ENCODE measurements around the gene KAT6B. TPM values are rescaled to one million over a fixed set of nuclear protein-coding genes. Genes with fewer than 3 reads are reported as not detected.

The KAT6B gene
- total and polyA plus RNA-seq, 2 experiments from 2014 or later: 7.7 to 12.4 TPM

GRCh38 chr10:74993649-74994048 is 167.2 kb downstream of the KAT6B start:
- Histone ChIP-seq H3K27ac (no peak overlapping the region), H2AFZ (no peak overlapping the region), H3K27me3 (replicated peaks; ENCODE audit: insufficient read depth) (no peaks in the 10 kb centered on the region), H3F3A (ENCODE audit: insufficient read depth) (peaks cover 2% of the 10 kb centered on the region; the same call in 1 of the 2 replicates), H3K4me3 (no peak overlapping the region), H3K4me1 (ENCODE audit: insufficient read depth) (peaks cover 10% of the 10 kb centered on the region), H3K9me3 (ENCODE audit: low read depth) (no peaks in the 10 kb centered on the region), H3K9me2 (ENCODE audit: insufficient read depth) (no peaks in the 10 kb centered on the region), H3K36me3 (ENCODE audit: low read depth) (no peaks in the 10 kb centered on the region), H3K4me2 (ENCODE audit: unreplicated experiment) (no peak overlapping the region), H3K9ac (no peak overlapping the region), H3K79me2 (ENCODE audit: insufficient read depth) (no peaks in the 10 kb centered on the region), H4K20me1 (ENCODE audit: insufficient read depth) (no peaks in the 10 kb centered on the region)
- in situ Hi-C loops (cut with MboI): no loop called here
- TF ChIP-seq EZH2phosphoT487 (IDR thresholded peaks at IDR 0.05; ENCODE audit: insufficient read depth, low read depth): no peak
- no peak for TF ChIP-seq EZH2 (IDR thresholded peaks at IDR 0.05; ENCODE audit: insufficient read depth, poor library complexity, severe bottlenecking)
- WGBS, 2 experiments (ENCODE audit: low coverage in 1 of 2, low lambda C conversion rate in 2 of 2, missing lambda C conversion rate in 2 of 2): 96 to 98% methylated on average over 3 of the region's 3 CpGs
- no peak for DNase-seq

GRCh38 chr10:74994854-74995253 is 168.5 kb downstream of the KAT6B start:
- H3K4me3 ChIP-seq: no peak overlapping the region
- TF ChIP-seq EZH2 (IDR thresholded peaks at IDR 0.05; ENCODE audit: insufficient read depth, poor library complexity, severe bottlenecking) (no peak), EZH2phosphoT487 (IDR thresholded peaks at IDR 0.05; ENCODE audit: insufficient read depth, low read depth) (no peak)
- H2AFZ ChIP-seq: no peak overlapping the region
- in situ Hi-C loops (cut with MboI): no loop called here
- H3F3A ChIP-seq (ENCODE audit: insufficient read depth): no peaks in the 10 kb centered on the region
- H3K27me3 ChIP-seq (replicated peaks; ENCODE audit: insufficient read depth): no peaks in the 10 kb centered on the region
- no peaks in the 10 kb centered on the region for H3K9me3 ChIP-seq (ENCODE audit: low read depth)
- H4K20me1 ChIP-seq (ENCODE audit: insufficient read depth): no peaks in the 10 kb centered on the region
- no peaks in the 10 kb centered on the region for H3K4me1 ChIP-seq (ENCODE audit: insufficient read depth)
- H3K79me2 ChIP-seq (ENCODE audit: insufficient read depth): no peaks in the 10 kb centered on the region
- no peaks in the 10 kb centered on the region for H3K9me2 ChIP-seq (ENCODE audit: insufficient read depth)
- no peak overlapping the region for H3K27ac ChIP-seq
- H3K4me2 ChIP-seq (ENCODE audit: unreplicated experiment): no peak overlapping the region
- H3K9ac ChIP-seq: no peak overlapping the region
- 97% methylated on average over 3 of the region's 3 CpGs for WGBS, 2 experiments (ENCODE audit: low coverage in 1 of 2, low lambda C conversion rate in 2 of 2, missing lambda C conversion rate in 2 of 2)
- no peak for DNase-seq
- no peaks in the 10 kb centered on the region for H3K36me3 ChIP-seq (ENCODE audit: low read depth)

GRCh38 chr10:74995806-74996205 is 169.4 kb downstream of the KAT6B start:
- Histone ChIP-seq H3K27ac (no peak overlapping the region), H3K4me2 (ENCODE audit: unreplicated experiment) (no peak overlapping the region), H3K79me2 (ENCODE audit: insufficient read depth) (no peaks in the 10 kb centered on the region), H4K20me1 (ENCODE audit: insufficient read depth) (no peaks in the 10 kb centered on the region), H3F3A (ENCODE audit: insufficient read depth) (no peaks in the 10 kb centered on the region), H3K9me2 (ENCODE audit: insufficient read depth) (no peaks in the 10 kb centered on the region), H3K27me3 (replicated peaks; ENCODE audit: insufficient read depth) (no peaks in the 10 kb centered on the region), H3K36me3 (ENCODE audit: low read depth) (no peaks in the 10 kb centered on the region; the same call in 1 of the 2 replicates), H2AFZ (no peak overlapping the region), H3K9ac (no peak overlapping the region), H3K4me1 (ENCODE audit: insufficient read depth) (no peaks in the 10 kb centered on the region), H3K4me3 (no peak overlapping the region), H3K9me3 (ENCODE audit: low read depth) (no peaks in the 10 kb centered on the region)
- TF ChIP-seq EZH2 (IDR thresholded peaks at IDR 0.05; ENCODE audit: insufficient read depth, poor library complexity, severe bottlenecking) (no peak), EZH2phosphoT487 (IDR thresholded peaks at IDR 0.05; ENCODE audit: insufficient read depth, low read depth) (no peak)
- DNase-seq: no peak
- 87 to 91% methylated on average over 4 of the region's 4 CpGs for WGBS, 2 experiments (ENCODE audit: low coverage in 1 of 2, low lambda C conversion rate in 2 of 2, missing lambda C conversion rate in 2 of 2)
- in situ Hi-C loops (cut with MboI): no loop called here

- H3K36me3 ChIP-seq (ENCODE audit: low read depth): no peaks in the 10 kb centered on the region; the same call in 1 of the 2 replicates
- WGBS, 2 experiments (ENCODE audit: low coverage in 1 of 2, low lambda C conversion rate in 2 of 2, missing lambda C conversion rate in 2 of 2): 91 to 97% methylated on average over 4 of the region's 4 CpGs
- in situ Hi-C loops (cut with MboI): no loop called here
- H3K27me3 ChIP-seq (replicated peaks; ENCODE audit: insufficient read depth): no peaks in the 10 kb centered on the region
- H3K9me2 ChIP-seq (ENCODE audit: insufficient read depth): no peaks in the 10 kb centered on the region
- H3K79me2 ChIP-seq (ENCODE audit: insufficient read depth): no peaks in the 10 kb centered on the region
- H3K27ac ChIP-seq: no peak overlapping the region
- no peak overlapping the region for H3K4me3 ChIP-seq
- TF ChIP-seq EZH2phosphoT487 (IDR thresholded peaks at IDR 0.05; ENCODE audit: insufficient read depth, low read depth): no peak
- TF ChIP-seq EZH2 (IDR thresholded peaks at IDR 0.05; ENCODE audit: insufficient read depth, poor library complexity, severe bottlenecking): no peak
- DNase-seq: no peak
- H3K4me2 ChIP-seq (ENCODE audit: unreplicated experiment): no peak overlapping the region
- no peak overlapping the region for H2AFZ ChIP-seq
- no peaks in the 10 kb centered on the region for H4K20me1 ChIP-seq (ENCODE audit: insufficient read depth)
- H3F3A ChIP-seq (ENCODE audit: insufficient read depth): no peaks in the 10 kb centered on the region
- H3K9ac ChIP-seq: no peak overlapping the region
- H3K4me1 ChIP-seq (ENCODE audit: insufficient read depth): no peaks in the 10 kb centered on the region
- H3K9me3 ChIP-seq (ENCODE audit: low read depth): no peaks in the 10 kb centered on the region
Measured at GRCh38 chr10:74997163-74997562, 170.8 kb downstream of the KAT6B start.
